HG03520 (cell line): ENCODE data around the gene MAP2K5.
"Not testable (repeated sequence)": the region's sequence is repeated elsewhere in the genome, so short reads cannot be mapped to it uniquely, and the experiment has no call there.

Experiments
- ATAC-seq: cut with Tn5 transposase; IDR thresholded peaks from one replicate; pipeline ENCODE4 v1.9.1; 2021; ENCODE audit warnings: mild to moderate bottlenecking, moderate library complexity; ENCODE audit not compliant: unreplicated experiment

MAP2K5 gene

DNA sequence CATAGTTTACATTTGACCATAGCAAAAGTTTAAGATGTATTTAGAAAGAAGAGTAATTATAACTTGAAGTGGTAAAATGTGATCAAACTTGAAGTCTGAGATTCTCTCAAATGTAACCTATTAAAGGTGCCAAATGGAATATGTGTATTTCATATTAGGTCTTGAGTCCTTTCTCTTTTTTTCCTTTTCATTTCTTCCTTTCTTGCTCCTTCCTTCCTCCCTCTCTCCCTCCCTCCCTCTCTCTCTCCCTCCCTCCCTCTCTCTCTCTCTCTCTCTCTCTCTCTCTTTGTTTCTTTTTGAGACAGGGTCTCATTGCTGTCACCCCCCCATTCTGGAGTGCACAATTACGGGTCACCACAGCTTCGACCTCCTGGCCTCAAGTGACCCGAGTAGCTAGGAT lies 47.7 kb downstream of the MAP2K5 start:
- ATAC-seq: no peak

GRCh38 chr15:67592245-67592644 lies 49.7 kb downstream of the MAP2K5 start:
- no peak for ATAC-seq

- no peak for ATAC-seq
These were observed 51.1 kb downstream of the MAP2K5 start for GRCh38 chr15:67593562-67593961.

GRCh38 chr15:67594770-67595169 lies 52.3 kb downstream of the MAP2K5 start:
- no peak for ATAC-seq

DNA sequence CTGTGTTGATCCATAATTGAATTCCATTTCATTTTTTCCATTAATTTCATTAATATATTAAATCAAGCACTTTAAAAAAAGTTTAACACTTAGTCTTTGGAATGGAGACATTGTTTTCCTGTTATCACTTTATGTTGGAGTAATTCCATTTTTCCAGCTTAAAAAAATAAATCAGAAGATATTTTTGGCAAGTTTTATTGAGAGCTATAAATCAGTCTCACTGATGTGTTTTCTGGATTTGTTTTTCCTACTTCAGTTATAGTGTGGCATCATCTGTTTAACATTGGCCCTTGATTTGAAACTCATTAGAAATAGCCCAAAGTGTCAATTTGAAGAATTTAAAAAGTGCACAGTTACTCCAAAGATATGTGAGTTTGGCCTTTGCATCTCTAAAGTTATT lies 53.1 kb downstream of the MAP2K5 start:
- ATAC-seq: no peak

DNA sequence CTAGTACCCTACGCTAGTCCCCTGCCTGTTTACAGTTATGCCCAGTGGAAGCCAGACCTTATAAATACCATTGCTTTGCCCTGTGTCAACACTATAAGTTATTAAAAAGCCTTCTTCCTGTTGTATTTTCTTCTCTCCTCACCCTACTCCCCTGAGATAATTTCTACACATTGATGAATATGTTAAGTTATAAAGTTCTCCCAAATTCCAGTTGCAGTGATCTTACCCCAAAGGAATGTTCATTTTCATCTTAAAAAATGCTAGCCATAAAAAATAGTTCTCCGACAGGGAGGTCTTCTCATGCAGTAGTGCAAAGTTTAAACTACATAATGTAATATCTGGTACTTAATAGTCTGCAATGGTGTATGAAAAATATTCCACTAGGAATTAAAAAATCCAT lies 58.6 kb downstream of the MAP2K5 start:
- ATAC-seq: no peak

GRCh38 chr15:67603063-67603462 lies 60.6 kb downstream of the MAP2K5 start:
- no peak for ATAC-seq

- no peak for ATAC-seq
These were observed 63.4 kb downstream of the MAP2K5 start for GRCh38 chr15:67605871-67606270.

- ATAC-seq: no peak
These were observed 64.2 kb downstream of the MAP2K5 start for GRCh38 chr15:67606742-67607141.

DNA sequence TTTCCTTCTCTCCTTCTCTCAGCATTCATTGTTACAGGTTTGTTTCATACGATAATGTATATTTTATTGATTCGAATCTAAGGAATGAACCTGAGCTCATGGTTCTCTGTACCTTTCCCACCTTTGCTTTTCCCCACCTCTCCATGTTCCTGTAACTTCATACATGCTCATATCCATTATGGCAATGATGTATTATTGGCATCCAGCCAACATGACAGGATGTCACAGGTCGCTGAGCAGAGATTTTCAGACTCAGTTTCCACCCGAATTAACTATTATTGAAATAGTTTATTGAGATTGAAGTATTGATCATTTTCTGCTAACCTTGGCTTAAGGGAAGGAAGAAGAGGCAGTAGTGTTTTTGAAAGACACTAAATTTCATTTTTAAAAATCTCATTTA lies 64.8 kb downstream of the MAP2K5 start:
- no peak for ATAC-seq

- ATAC-seq: no peak
These were observed 65.6 kb downstream of the MAP2K5 start for GRCh38 chr15:67607959-67608637.

DNA sequence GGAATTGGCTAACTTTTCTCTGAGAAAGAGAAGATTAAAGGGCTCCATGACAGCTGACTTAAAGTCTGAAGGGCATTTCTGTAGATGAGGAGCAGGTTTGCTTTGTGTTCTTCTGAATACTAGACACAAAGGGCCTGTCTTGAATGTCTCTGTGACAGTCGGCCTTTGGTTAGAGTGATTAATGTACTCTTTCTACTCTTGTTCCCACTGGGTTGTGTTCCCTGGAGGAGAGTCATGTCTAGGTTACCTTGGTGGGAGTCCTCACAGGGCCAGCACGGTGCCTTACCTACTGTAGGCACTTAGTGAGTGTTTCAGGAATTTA lies 66.1 kb downstream of the MAP2K5 start:
- no peak for ATAC-seq

DNA sequence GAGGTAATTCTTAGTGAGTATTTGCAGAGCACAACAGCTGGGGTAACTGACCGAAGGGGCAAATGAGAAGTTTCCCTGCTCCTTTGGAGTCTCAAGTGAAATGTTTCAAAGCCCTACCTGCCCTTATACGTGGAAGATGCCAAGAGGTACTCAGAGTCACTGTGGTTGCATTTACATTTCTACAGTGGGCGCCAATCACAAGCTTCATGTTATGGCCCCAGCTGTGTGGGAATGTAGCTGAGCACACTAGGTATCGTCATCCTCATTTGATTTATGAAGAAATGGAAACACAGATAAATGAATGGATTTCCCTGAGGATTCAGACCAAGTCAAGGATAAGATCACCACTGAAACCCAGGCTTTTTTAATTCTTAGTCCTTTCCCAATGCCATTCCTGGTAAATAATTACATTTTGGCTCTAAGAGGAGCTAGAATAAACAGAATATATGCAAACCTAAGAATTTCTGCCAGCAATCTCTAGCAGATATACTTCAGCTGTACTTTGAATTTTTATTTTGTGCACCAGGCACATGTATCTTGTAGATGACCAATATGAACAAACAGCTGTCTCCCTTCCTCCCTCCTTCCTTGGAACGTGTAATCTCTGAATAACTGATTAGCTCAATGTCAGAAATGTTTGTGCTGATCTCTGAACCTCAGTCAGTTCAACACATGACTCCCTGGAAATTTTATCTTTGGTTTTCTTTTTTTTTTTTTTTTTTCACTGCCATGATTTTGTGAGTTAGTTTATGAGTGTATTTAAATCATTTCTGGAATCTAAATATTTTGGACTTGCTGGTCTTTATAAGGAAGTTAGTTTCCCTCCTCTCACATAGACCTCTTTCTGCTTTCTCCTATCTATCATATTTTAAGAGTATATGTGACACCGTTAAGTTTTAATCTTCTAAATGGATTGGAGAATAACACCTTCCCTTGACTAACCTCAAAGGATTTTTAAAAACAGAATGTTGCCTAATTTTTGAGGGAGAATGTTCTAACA lies 69.2 kb downstream of the MAP2K5 start:
- no peak for ATAC-seq

- ATAC-seq: no peak
These were observed 70.7 kb downstream of the MAP2K5 start for GRCh38 chr15:67613211-67613610.

GRCh38 chr15:67613708-67614107 lies 71.2 kb downstream of the MAP2K5 start:
- ATAC-seq: no peak

GRCh38 chr15:67615131-67615534 lies 72.6 kb downstream of the MAP2K5 start:
- ATAC-seq: not testable (repeated sequence)

GRCh38 chr15:67618297-67618696 lies 75.8 kb downstream of the MAP2K5 start:
- ATAC-seq: no peak

GRCh38 chr15:67622110-67622509 lies 79.6 kb downstream of the MAP2K5 start:
- ATAC-seq: no peak

GRCh38 chr15:67632261-67632660 lies 89.8 kb downstream of the MAP2K5 start:
- no peak for ATAC-seq

- ATAC-seq: not testable (repeated sequence)
These were observed 93.4 kb downstream of the MAP2K5 start for GRCh38 chr15:67635950-67636349.

GRCh38 chr15:67639591-67639990 lies 97.1 kb downstream of the MAP2K5 start:
- ATAC-seq: no peak

GRCh38 chr15:67641453-67641852 lies 99.0 kb downstream of the MAP2K5 start:
- ATAC-seq: no peak
